A673 (cell line): Measurements from ENCODE around the gene PCSK6. TPM values are rescaled to one million over a fixed set of nuclear protein-coding genes. Genes with fewer than 3 reads are reported as not detected.

ENCODE experiments used
- BruUV-seq: library from RNA; stranded (reverse); fragments of 400-500 nt; replicated peaks from 2 replicates; lab custom pipeline; 2021; lab: Mats Ljungman, UMichigan
- CTCF ChIA-PET: fragments of 300-600 bp; sonication (Branson Sonifier 250); formaldehyde crosslinking; loops from one replicate; lab custom pipeline; 2022; ENCODE audit warnings: antibody characterized with exemption; lab: Charles Lee
- POLR2A ChIA-PET: fragments of 300-600 bp; sonication (Branson Sonifier 250); formaldehyde crosslinking; loops from one replicate; lab custom pipeline; 2022; ENCODE audit warnings: antibody characterized with exemption; ENCODE audit not compliant: low non-redundant PET; lab: Charles Lee
- DNase-seq: peaks from one replicate; pipeline ENCODE4 v3.0.0-alpha.2; 2015; ENCODE audit warnings: low spot score
- H3K27ac ChIP-seq: fragments of 200-600 bp; sonication (generic); 2 replicates; pipeline ENCODE4 v1.5.1; 2016; ENCODE audit warnings: mixed run types, low read depth, mild to moderate bottlenecking, mixed read lengths, antibody characterized with exemption, low read length; ENCODE audit not compliant: poor library complexity, severe bottlenecking
- H3K27me3 ChIP-seq: fragments of 200-600 bp; sonication (generic); replicated peaks from 2 replicates; pipeline ENCODE4 v1.6.1; 2017; ENCODE audit warnings: mixed run types, low read depth, mild to moderate bottlenecking, mixed read lengths, antibody characterized with exemption, low read length; ENCODE audit not compliant: insufficient read depth, poor library complexity
- H3K36me3 ChIP-seq: fragments of 200-600 bp; sonication (generic); 2 replicates; pipeline ENCODE4 v1.6.1; 2016; ENCODE audit warnings: mixed run types, mild to moderate bottlenecking, mixed read lengths, antibody characterized with exemption, low read length; ENCODE audit not compliant: insufficient read depth, poor library complexity, severe bottlenecking
- H3K4me1 ChIP-seq: fragments of 200-600 bp; sonication (generic); 2 replicates; pipeline ENCODE4 v1.6.1; 2017; ENCODE audit warnings: mixed run types, mild to moderate bottlenecking, mixed read lengths, antibody characterized with exemption, low read length; ENCODE audit not compliant: insufficient read depth, poor library complexity, severe bottlenecking
- H3K4me3 ChIP-seq: fragments of 200-600 bp; sonication (generic); 2 replicates; pipeline ENCODE4 v1.5.1; 2016; ENCODE audit warnings: low read depth, mixed run types, mild to moderate bottlenecking, mixed read lengths, low read length; ENCODE audit not compliant: poor library complexity, severe bottlenecking
- H3K9me3 ChIP-seq: fragments of 200-600 bp; sonication (generic); 2 replicates; pipeline ENCODE4 v1.6.1; 2016; ENCODE audit warnings: mixed run types, low read depth, mild to moderate bottlenecking, mixed read lengths, antibody characterized with exemption, low read length; ENCODE audit not compliant: poor library complexity, severe bottlenecking
- CTCF ChIP-seq: fragments of 300-800, 200-600 bp; sonication (generic); conservative IDR thresholded peaks from 2 replicates; pipeline ENCODE4 v1.5.1; 2017; ENCODE audit warnings: low read depth, mild to moderate bottlenecking, antibody characterized with exemption, low read length, moderate library complexity, mixed read lengths
- EZH2 ChIP-seq: fragments of 200-600 bp; sonication (generic); IDR thresholded peaks from 2 replicates; pipeline ENCODE4 v1.6.1; 2017; ENCODE audit warnings: borderline replicate concordance, low read depth, mild to moderate bottlenecking, mixed read lengths, antibody characterized with exemption, low read length; ENCODE audit not compliant: poor library complexity, severe bottlenecking
- intact Hi-C: fragments of 100-400 bp; cut with micrococcal nuclease; formaldehyde crosslinking; loops from one replicate; pipeline ENCODE4 v1.10.0; 2022; ENCODE audit not compliant: unreplicated experiment
- total RNA-seq: library from RNA; stranded (reverse); gene quantifications from 2 replicates; pipeline ENCODE4 v1.2.3, GENCODE V29; 2021

The PCSK6 gene
- total RNA-seq, 1 experiment from 2014 or later, result 2.6 TPM

DNA sequence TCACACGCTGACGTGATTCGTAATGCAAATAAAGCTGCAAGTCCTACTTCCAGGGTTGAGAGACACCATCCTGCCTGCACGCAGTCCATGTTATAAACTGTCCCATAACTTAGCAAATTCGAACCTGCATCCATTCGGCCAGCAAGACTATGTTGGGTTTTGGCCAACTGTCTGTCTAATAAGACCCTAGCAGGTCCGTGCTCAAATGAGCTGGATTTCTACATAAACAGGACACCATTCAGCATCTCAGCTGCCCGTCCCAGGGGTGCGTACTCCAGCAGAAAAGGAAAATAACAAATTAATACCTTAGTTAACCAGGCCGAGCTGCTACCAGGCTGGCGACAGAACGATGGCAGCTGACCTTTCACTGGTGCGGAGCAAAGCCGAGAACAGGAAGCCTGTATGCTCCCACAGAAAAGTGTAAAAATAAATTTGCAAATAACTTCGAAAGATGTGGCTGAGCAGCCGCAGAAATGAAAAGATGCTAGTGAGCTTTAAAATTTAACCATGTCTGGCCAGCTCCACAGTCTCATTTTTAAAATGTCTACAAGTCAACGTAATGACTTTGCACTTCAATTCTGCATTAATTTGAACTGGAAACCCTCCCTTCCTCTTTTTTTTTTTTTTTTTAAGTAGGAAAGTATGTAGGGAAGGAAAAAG lies 97.4 kb downstream of the PCSK6 start:
- CTCF ChIA-PET, result no interaction called here
- BruUV-seq, result no TSS peak

DNA sequence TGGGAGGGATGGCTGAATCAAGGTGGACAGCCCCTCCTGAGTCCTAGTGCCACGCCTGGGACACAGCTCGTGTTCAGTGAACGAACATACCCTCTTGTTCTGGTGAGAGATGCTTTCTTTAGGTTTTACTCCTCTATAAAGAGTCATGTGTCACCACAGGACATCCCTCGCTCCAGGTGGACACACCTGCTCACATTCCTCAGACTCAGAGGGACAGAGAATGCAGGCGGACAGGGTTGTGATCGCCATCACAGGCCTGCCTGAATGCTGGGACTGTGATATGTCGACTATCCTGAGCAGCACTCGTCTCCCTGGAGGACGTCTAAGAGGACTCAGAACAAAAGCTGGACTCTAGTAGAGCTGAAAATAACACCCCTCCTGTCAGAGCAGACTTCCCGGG lies 98.1 kb downstream of the PCSK6 start:
- no peak for DNase-seq
- ChIA-PET CTCF (no interaction called here), POLR2A (no interaction called here)
- H3K36me3 ChIP-seq, result no peaks in the 10 kb centered on the region
- intact Hi-C loops, result no loop called here
- BruUV-seq, result no TSS peak
- no peaks in the 10 kb centered on the region for H3K27me3 ChIP-seq
- H3K4me1 ChIP-seq, result no peaks in the 10 kb centered on the region
- no peaks in the 10 kb centered on the region for H3K9me3 ChIP-seq
- TF ChIP-seq EZH2 (no peak), CTCF (no peak)
- H3K4me3 ChIP-seq, result no peak overlapping the region
- no peak overlapping the region for H3K27ac ChIP-seq

More for the DNA sequence above, 97.4 kb downstream of the PCSK6 start:
- no peak overlapping the region for H3K27ac ChIP-seq
- H3K4me3 ChIP-seq, result no peak overlapping the region
- no peaks in the 10 kb centered on the region for H3K36me3 ChIP-seq
- H3K9me3 ChIP-seq, result no peaks in the 10 kb centered on the region
- no peak for TF ChIP-seq CTCF
- TF ChIP-seq EZH2, result no peak
- intact Hi-C loops, result no loop called here
- H3K4me1 ChIP-seq, result no peaks in the 10 kb centered on the region
- POLR2A ChIA-PET, result no interaction called here
- no peaks in the 10 kb centered on the region for H3K27me3 ChIP-seq
- no peak for DNase-seq

DNA sequence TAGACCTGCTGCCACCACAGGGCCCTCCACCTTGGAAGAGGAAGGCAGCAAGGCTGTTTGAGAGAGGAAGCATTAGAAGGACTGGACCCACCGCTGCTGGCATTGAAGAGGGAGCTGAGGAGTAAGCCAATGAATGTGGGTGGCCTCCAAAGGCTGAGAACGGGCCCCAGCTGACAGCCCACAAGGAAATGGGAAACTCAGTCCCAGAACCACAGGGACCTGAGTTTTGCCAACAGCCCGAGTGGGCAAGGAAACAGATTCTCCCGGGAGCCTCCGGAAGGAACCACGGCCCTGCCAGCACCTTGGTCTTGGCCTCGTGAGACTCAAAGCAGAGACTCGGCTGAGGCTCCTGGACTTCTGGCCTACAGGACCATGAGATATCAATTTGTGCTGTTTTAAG lies 99.0 kb downstream of the PCSK6 start:
- TF ChIP-seq EZH2 (no peak), CTCF (no peak)
- intact Hi-C loops, result no loop called here
- H3K4me1 ChIP-seq, result no peaks in the 10 kb centered on the region
- ChIA-PET POLR2A (no interaction called here), CTCF (no interaction called here)
- no peak overlapping the region for H3K27ac ChIP-seq
- no peak overlapping the region for H3K4me3 ChIP-seq
- no peaks in the 10 kb centered on the region for H3K27me3 ChIP-seq
- no TSS peak for BruUV-seq
- H3K36me3 ChIP-seq, result no peaks in the 10 kb centered on the region
- DNase-seq, result no peak
- H3K9me3 ChIP-seq, result no peaks in the 10 kb centered on the region
